Activated T-helper 2 cell treated with anti-CD3 and anti-CD28 coated beads, Interferon-gamma antibody, Interleukin-2, Interleukin-4, amounts not matched to agents 10 μg/mL and 5 μg/mL and 100 μg/mL, durations not matched to agents 14 hours and 24 hours and 36 hours (primary cell): ENCODE data around the gene PRR14L. TPM values are rescaled to one million over a fixed set of nuclear protein-coding genes. Genes with fewer than 3 reads are reported as not detected.
"Not testable (repeated sequence)": the region's sequence is repeated elsewhere in the genome, so short reads cannot be mapped to it uniquely, and the experiment has no call there.

Source experiments
- DNase-seq: peaks from one replicate; pipeline ENCODE4 v3.0.0; 2021; ENCODE audit warnings: low spot score
- H3K27ac Mint-ChIP-seq: one replicate; pipeline ENCODE4 v1.8.0; 2021; ENCODE audit warnings: mixed read lengths
- H3K27me3 Mint-ChIP-seq: one replicate; pipeline ENCODE4 v1.8.0; 2021; ENCODE audit warnings: low read depth, mixed read lengths
- H3K36me3 Mint-ChIP-seq: one replicate; pipeline ENCODE4 v1.8.0; 2021; ENCODE audit warnings: low read depth, mixed read lengths
- H3K4me1 Mint-ChIP-seq: one replicate; pipeline ENCODE4 v1.8.0; 2021; ENCODE audit warnings: low read depth, mixed read lengths
- H3K4me3 Mint-ChIP-seq: one replicate; pipeline ENCODE4 v1.8.0; 2021; ENCODE audit warnings: low read depth, mild to moderate bottlenecking, moderate library complexity, mixed read lengths
- H3K9me3 Mint-ChIP-seq: one replicate; pipeline ENCODE4 v1.8.0; 2021; ENCODE audit warnings: mixed read lengths
- intact Hi-C: fragments of 100-400 bp; cut with micrococcal nuclease; formaldehyde crosslinking; loops from one replicate; pipeline ENCODE4 v1.15.1; 2023
- total RNA-seq: library from RNA; stranded (reverse); gene quantifications from 2 replicates; pipeline ENCODE4 v1.2.3, GENCODE V29; 2022

Gene PRR14L
- total RNA-seq, result 54.2 and 58.0 TPM in 2 replicates

- peak; percentile 98 for DNase-seq
- Mint-ChIP-seq H3K36me3 (peaks cover 21% of the 10 kb centered on the region), H3K9me3 (no peaks in the 10 kb centered on the region), H3K27me3 (no peaks in the 10 kb centered on the region), H3K27ac (peak within 1 kb of the TSS; percentile 91), H3K4me3 (peak within 1 kb of the TSS; percentile 94), H3K4me1 (peaks cover 50% of the 10 kb centered on the region)
- intact Hi-C loops, result loop anchor here (1.0 to 5.0 kb wide), 6 partner anchors 57 to 457 kb away; partner anchors contain the start of genes PIK3IP1, PISD, SFI1 and YWHAH
These were observed at the start of gene PRR14L for GRCh38 chr22:31749636-31750364. Gene PRR14L (minus strand): TSS chr22:31750132. CDS start chr22:31738860, 11,272 bp downstream.

- intact Hi-C loops, DNase-seq, H3K9me3 Mint-ChIP-seq, H3K4me3 Mint-ChIP-seq, H3K27ac Mint-ChIP-seq, H3K4me1 Mint-ChIP-seq, H3K27me3 Mint-ChIP-seq: not testable (repeated sequence)
- H3K36me3 Mint-ChIP-seq, result peaks cover 38% of the 10 kb centered on the region
These were observed 49.4 kb upstream of the PRR14L start for GRCh38 chr22:31799358-31799757.

GRCh38 chr22:31790240-31790639, 40.3 kb upstream of the PRR14L start:
- Mint-ChIP-seq H3K4me3 (no peak overlapping the region), H3K27ac (no peak overlapping the region), H3K4me1 (peaks cover 9% of the 10 kb centered on the region), H3K36me3 (peaks cover 30% of the 10 kb centered on the region), H3K9me3 (no peaks in the 10 kb centered on the region), H3K27me3 (no peaks in the 10 kb centered on the region)
- intact Hi-C loops, result no loop called here
- DNase-seq, result no peak

- no peak overlapping the region for H3K4me3 Mint-ChIP-seq
- peaks cover 9% of the 10 kb centered on the region for H3K4me1 Mint-ChIP-seq
- H3K27me3 Mint-ChIP-seq, result no peaks in the 10 kb centered on the region
- no peak for DNase-seq
- intact Hi-C loops, result no loop called here
- no peak overlapping the region for H3K27ac Mint-ChIP-seq
- peaks cover 33% of the 10 kb centered on the region for H3K36me3 Mint-ChIP-seq
- no peaks in the 10 kb centered on the region for H3K9me3 Mint-ChIP-seq
These were observed 39.9 kb upstream of the PRR14L start for GRCh38 chr22:31789803-31790202.

- H3K36me3 Mint-ChIP-seq, result peaks cover 29% of the 10 kb centered on the region
- H3K27me3 Mint-ChIP-seq, result no peaks in the 10 kb centered on the region
- H3K4me3 Mint-ChIP-seq, result no peak overlapping the region
- intact Hi-C loops, result no loop called here
- H3K4me1 Mint-ChIP-seq, result no peaks in the 10 kb centered on the region
- H3K27ac Mint-ChIP-seq, result no peak overlapping the region
- DNase-seq, result no peak
- H3K9me3 Mint-ChIP-seq, result no peaks in the 10 kb centered on the region
These were observed 26.3 kb upstream of the PRR14L start for GRCh38 chr22:31776231-31776630.

- no peak overlapping the region for H3K27ac Mint-ChIP-seq
- H3K4me3 Mint-ChIP-seq, result no peak overlapping the region
- peaks cover 26% of the 10 kb centered on the region for H3K36me3 Mint-ChIP-seq
- no peaks in the 10 kb centered on the region for H3K9me3 Mint-ChIP-seq
- no peak for DNase-seq
- intact Hi-C loops, result no loop called here
- H3K4me1 Mint-ChIP-seq, result no peaks in the 10 kb centered on the region
- no peaks in the 10 kb centered on the region for H3K27me3 Mint-ChIP-seq
These were observed 23.5 kb upstream of the PRR14L start for GRCh38 chr22:31773416-31773815.

- intact Hi-C loops, result no loop called here
- Mint-ChIP-seq H3K9me3 (no peaks in the 10 kb centered on the region), H3K36me3 (peaks cover 44% of the 10 kb centered on the region), H3K4me1 (peaks cover 4% of the 10 kb centered on the region), H3K27me3 (no peaks in the 10 kb centered on the region), H3K27ac (no peak overlapping the region), H3K4me3 (no peak overlapping the region)
- DNase-seq, result no peak
These were observed 18.6 kb upstream of the PRR14L start for GRCh38 chr22:31768422-31769059.

GRCh38 chr22:31764785-31765184, 14.9 kb upstream of the PRR14L start:
- no peaks in the 10 kb centered on the region for H3K27me3 Mint-ChIP-seq
- H3K27ac Mint-ChIP-seq, result peak overlapping the region; percentile 14

GRCh38 chr22:31758860-31759259, 8.9 kb upstream of the PRR14L start:
- H3K9me3 Mint-ChIP-seq, H3K27me3 Mint-ChIP-seq, intact Hi-C loops, DNase-seq, H3K4me3 Mint-ChIP-seq, H3K27ac Mint-ChIP-seq: not testable (repeated sequence)
- peaks cover 20% of the 10 kb centered on the region for H3K36me3 Mint-ChIP-seq
- peaks cover 15% of the 10 kb centered on the region for H3K4me1 Mint-ChIP-seq

More at GRCh38 chr22:31764785-31765184, 14.9 kb upstream of the PRR14L start:
- Mint-ChIP-seq H3K36me3 (peaks cover 54% of the 10 kb centered on the region), H3K4me3 (no peak overlapping the region), H3K4me1 (peaks cover 4% of the 10 kb centered on the region), H3K9me3 (no peaks in the 10 kb centered on the region)
- DNase-seq, result no peak
- intact Hi-C loops, result no loop called here

- intact Hi-C loops, result no loop called here
- Mint-ChIP-seq H3K9me3 (no peaks in the 10 kb centered on the region), H3K27me3 (no peaks in the 10 kb centered on the region), H3K4me3 (no peak overlapping the region), H3K36me3 (peaks cover 15% of the 10 kb centered on the region), H3K4me1 (peaks cover 25% of the 10 kb centered on the region), H3K27ac (no peak overlapping the region)
- DNase-seq, result no peak
These were observed 7.3 kb upstream of the PRR14L start for GRCh38 chr22:31757265-31757664.

GRCh38 chr22:31754813-31755212, 4.9 kb upstream of the PRR14L start:
- DNase-seq, result no peak
- Mint-ChIP-seq H3K36me3 (peaks cover 3% of the 10 kb centered on the region), H3K4me1 (peaks cover 34% of the 10 kb centered on the region), H3K9me3 (no peaks in the 10 kb centered on the region), H3K4me3 (peak overlapping the region; percentile 81), H3K27me3 (no peaks in the 10 kb centered on the region), H3K27ac (peak overlapping the region; percentile 99)
- intact Hi-C loops, result loop anchor here (5.0 kb wide), 3 partner anchors 78 to 463 kb away; partner anchors contain the start of genes PIK3IP1 and PISD

GRCh38 chr22:31753634-31754501, 3.9 kb upstream of the PRR14L start, which contains the start of gene DEPDC5:
Gene DEPDC5 (plus strand): TSS chr22:31754019. CDS start chr22:31754922, 903 bp downstream.
- no peaks in the 10 kb centered on the region for H3K9me3 Mint-ChIP-seq
- peak within 1 kb of the TSS; percentile 81 for H3K4me3 Mint-ChIP-seq
- peaks cover 37% of the 10 kb centered on the region for H3K4me1 Mint-ChIP-seq
- DNase-seq, result peak; percentile 97
- intact Hi-C loops, result loop anchor here (5.0 kb wide), 3 partner anchors 77 to 462 kb away; partner anchors contain the start of genes PIK3IP1 and PISD
- H3K27me3 Mint-ChIP-seq, result no peaks in the 10 kb centered on the region
- H3K36me3 Mint-ChIP-seq, result peaks cover 3% of the 10 kb centered on the region
- peak within 1 kb of the TSS; percentile 99 for H3K27ac Mint-ChIP-seq
